Smooth muscle cell (in vitro differentiated cells): Measurements from ENCODE around the gene IL17RA. TPM values are rescaled to one million over a fixed set of nuclear protein-coding genes. Genes with fewer than 3 reads are reported as not detected.

Experiments
- DNase-seq: peaks from one replicate; lab custom pipeline; 2025; ENCODE audit not compliant: unreplicated experiment; lab: John Stamatoyannopoulos, UW
- H2AFZ ChIP-seq: fragments of 200-600 bp; sonication (generic); 2 replicates; pipeline ENCODE4 v1.6.0; 2016; ENCODE audit warnings: antibody characterized with exemption, low read depth, mild to moderate bottlenecking
- H3F3A ChIP-seq: fragments of 200-600 bp; sonication (generic); 2 replicates; pipeline ENCODE4 v1.6.0; 2017; ENCODE audit warnings: antibody characterized with exemption, low read depth
- H3K27ac ChIP-seq: fragments of 200-600 bp; sonication (generic); 2 replicates; pipeline ENCODE4 v1.5.1; 2016; ENCODE audit warnings: low read depth, mild to moderate bottlenecking
- H3K27me3 ChIP-seq: fragments of 200-600 bp; sonication (generic); 2 replicates; pipeline ENCODE4 v1.6.1; 2016; ENCODE audit warnings: low read depth, mild to moderate bottlenecking
- H3K36me3 ChIP-seq: fragments of 200-600 bp; sonication (generic); 2 replicates; pipeline ENCODE4 v1.5.1; 2016; ENCODE audit warnings: low read depth
- H3K4me1 ChIP-seq: fragments of 200-600 bp; sonication (generic); 2 replicates; pipeline ENCODE4 v1.5.1; 2016; ENCODE audit warnings: low read depth
- H3K4me2 ChIP-seq: fragments of 200-600 bp; sonication (generic); 2 replicates; pipeline ENCODE4 v1.6.0; 2016; ENCODE audit warnings: mild to moderate bottlenecking
- H3K4me3 ChIP-seq: fragments of 200-600 bp; sonication (generic); 2 replicates; pipeline ENCODE4 v1.5.1; 2016; ENCODE audit warnings: mild to moderate bottlenecking
- H3K79me2 ChIP-seq: fragments of 200-600 bp; sonication (generic); 2 replicates; pipeline ENCODE4 v1.6.0; 2016; ENCODE audit warnings: low read depth, mild to moderate bottlenecking
- H3K9ac ChIP-seq: fragments of 200-600 bp; sonication (generic); 2 replicates; pipeline ENCODE4 v1.6.0; 2016; ENCODE audit warnings: low read depth
- H3K9me3 ChIP-seq: fragments of 200-600 bp; sonication (generic); replicated peaks from 2 replicates; pipeline ENCODE4 v1.5.1; 2016; ENCODE audit warnings: low read depth
- H4K20me1 ChIP-seq: fragments of 200-600 bp; sonication (generic); 2 replicates; pipeline ENCODE4 v1.6.0; 2016; ENCODE audit warnings: low read depth
- CTCF ChIP-seq: fragments of 200-600 bp; sonication (generic); IDR thresholded peaks from 2 replicates; pipeline ENCODE4 v1.5.1; 2017; ENCODE audit warnings: borderline replicate concordance, mild to moderate bottlenecking, antibody characterized with exemption; ENCODE audit not compliant: insufficient read depth, poor library complexity, severe bottlenecking
- WGBS: methylation state at CpG from one replicate; pipeline ENCODE4 v1.1.7; 2016; ENCODE audit warnings: low lambda C conversion rate; 5-methylcytosine and 5-hydroxymethylcytosine counted together
- polyA plus RNA-seq: library from polyadenylated mRNA; unstranded; fragments of >200 nt; fragmentation: Nextera tagmentation; extraction: Ambion mirVana; gene quantifications from 2 replicates; pipeline ENCODE4 v1.2.1, GENCODE V29; 2016
- total RNA-seq: library from RNA; depleted of rRNA; stranded (reverse); fragments of >200 nt; gene quantifications from 2 replicates; pipeline ENCODE4 v1.2.3, GENCODE V29; 2014

Gene IL17RA
- total and polyA plus RNA-seq, 2 experiments from 2014 or later: 6.4 to 7.5 TPM

GRCh38 chr22:17086788-17087497, 2.1 kb downstream of the IL17RA start:
- H3K4me3 ChIP-seq: no peak overlapping the region

GRCh38 chr22:17087498-17088131, 2.8 kb downstream of the IL17RA start:
- H4K20me1 ChIP-seq: peaks cover 65% of the 10 kb centered on the region
- no peak for DNase-seq
- 93% methylated on average over 12 of the region's 12 CpGs for WGBS
- no peak overlapping the region for H3K4me3 ChIP-seq
- no peaks in the 10 kb centered on the region for H3K4me1 ChIP-seq
- no peak overlapping the region for H3K27ac ChIP-seq
- H3K27me3 ChIP-seq: no peaks in the 10 kb centered on the region
- H3K9me3 ChIP-seq: no peaks in the 10 kb centered on the region
- TF ChIP-seq CTCF: no peak
- no peak overlapping the region for H3K4me2 ChIP-seq
- no peak overlapping the region for H2AFZ ChIP-seq
- H3K36me3 ChIP-seq: no peaks in the 10 kb centered on the region
- no peak overlapping the region for H3K9ac ChIP-seq
- no peaks in the 10 kb centered on the region for H3F3A ChIP-seq
- peaks cover 4% of the 10 kb centered on the region for H3K79me2 ChIP-seq

More at GRCh38 chr22:17086788-17087497, 2.1 kb downstream of the IL17RA start:
- Histone ChIP-seq H2AFZ (no peak overlapping the region), H3K9me3 (no peaks in the 10 kb centered on the region), H4K20me1 (peaks cover 59% of the 10 kb centered on the region), H3F3A (no peaks in the 10 kb centered on the region), H3K9ac (no peak overlapping the region), H3K4me1 (no peaks in the 10 kb centered on the region), H3K36me3 (no peaks in the 10 kb centered on the region), H3K27ac (no peak overlapping the region), H3K79me2 (peaks cover 4% of the 10 kb centered on the region), H3K4me2 (no peak overlapping the region), H3K27me3 (no peaks in the 10 kb centered on the region)
- TF ChIP-seq CTCF: no peak
- no peak for DNase-seq
- 81% methylated on average over 10 of the region's 10 CpGs for WGBS

GRCh38 chr22:17090550-17090949, 5.8 kb downstream of the IL17RA start:
- H3K4me3 ChIP-seq: no peak overlapping the region
- H3K36me3 ChIP-seq: no peaks in the 10 kb centered on the region
- no peaks in the 10 kb centered on the region for H3K4me1 ChIP-seq
- no peak for TF ChIP-seq CTCF
- no peak overlapping the region for H3K9ac ChIP-seq
- peaks cover 4% of the 10 kb centered on the region for H3K79me2 ChIP-seq
- H3K4me2 ChIP-seq: no peak overlapping the region
- H3F3A ChIP-seq: no peaks in the 10 kb centered on the region
- no peak overlapping the region for H3K27ac ChIP-seq
- H4K20me1 ChIP-seq: peaks cover 92% of the 10 kb centered on the region
- DNase-seq: no peak
- no peaks in the 10 kb centered on the region for H3K27me3 ChIP-seq
- no peaks in the 10 kb centered on the region for H3K9me3 ChIP-seq
- no peak overlapping the region for H2AFZ ChIP-seq
